ENCODE results near the gene ETS2.

- TF ChIP-seq, protein P1, sequence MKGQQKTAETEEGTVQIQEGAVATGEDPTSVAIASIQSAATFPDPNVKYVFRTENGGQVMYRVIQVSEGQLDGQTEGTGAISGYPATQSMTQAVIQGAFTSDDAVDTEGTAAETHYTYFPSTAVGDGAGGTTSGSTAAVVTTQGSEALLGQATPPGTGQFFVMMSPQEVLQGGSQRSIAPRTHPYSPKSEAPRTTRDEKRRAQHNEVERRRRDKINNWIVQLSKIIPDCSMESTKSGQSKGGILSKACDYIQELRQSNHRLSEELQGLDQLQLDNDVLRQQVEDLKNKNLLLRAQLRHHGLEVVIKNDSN (IDR thresholded peaks at IDR 0.05), result no peak
- no peak for TF ChIP-seq RAD21 (IDR thresholded peaks at IDR 0.05; ENCODE audit: low read depth)
- no peak for TF ChIP-seq CREB1 (IDR thresholded peaks at IDR 0.05; ENCODE audit: low read depth)
- TF ChIP-seq, protein P2, sequence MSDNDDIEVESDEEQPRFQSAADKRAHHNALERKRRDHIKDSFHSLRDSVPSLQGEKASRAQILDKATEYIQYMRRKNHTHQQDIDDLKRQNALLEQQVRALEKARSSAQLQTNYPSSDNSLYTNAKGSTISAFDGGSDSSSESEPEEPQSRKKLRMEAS (IDR thresholded peaks at IDR 0.05), result no peak
- no peak for TF ChIP-seq ZBTB7A (IDR thresholded peaks at IDR 0.05; ENCODE audit: low read depth)
- no peak for TF ChIP-seq NFIC (IDR thresholded peaks at IDR 0.05)
- TF ChIP-seq EGR1 (IDR thresholded peaks at IDR 0.05), result no peak
Observed at GRCh38 chr21:38814126-38815059, 8.7 kb downstream of the ETS2 start.

All from Ishikawa (cell line).